NCI-H1105 (cell line): Measurements from ENCODE around the gene NELFB.
A peak's percentile ranks its signal among the peaks of the same experiment; 100 is the strongest.

Experiments
- DNase-seq: peaks from one replicate; lab custom pipeline; 2025; lab: John Stamatoyannopoulos, UW

The NELFB gene

GRCh38 chr9:137254624-137255447 lies at the start of gene NELFB:
Gene NELFB (plus strand): TSS chr9:137255327.
- DNase-seq, result peak; percentile 76

DNA sequence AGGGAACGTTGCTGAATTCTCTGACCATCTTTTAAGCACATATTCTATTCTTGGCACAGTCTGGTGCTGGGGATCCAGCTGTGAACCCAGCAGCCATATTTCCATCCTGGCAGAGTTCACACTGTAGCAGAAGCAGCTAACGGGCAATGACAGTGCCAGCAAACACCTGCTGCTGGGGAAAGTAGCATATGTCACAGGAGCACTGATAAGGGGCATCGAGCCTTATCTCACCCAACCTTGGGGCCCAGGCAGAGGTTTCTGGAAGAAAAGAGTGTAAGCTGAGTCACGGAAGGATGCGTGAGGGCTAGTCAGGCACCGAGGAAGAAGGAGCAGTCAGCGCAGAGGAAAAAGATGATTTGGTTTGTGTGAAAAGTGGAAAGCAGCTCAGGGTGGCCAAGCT lies 48.5 kb upstream of the NELFB start:
- DNase-seq, result no peak

GRCh38 chr9:137211532-137211931 lies 43.6 kb upstream of the NELFB start:
- DNase-seq, result no peak

GRCh38 chr9:137212520-137212919 lies 42.6 kb upstream of the NELFB start:
- no peak for DNase-seq

DNA sequence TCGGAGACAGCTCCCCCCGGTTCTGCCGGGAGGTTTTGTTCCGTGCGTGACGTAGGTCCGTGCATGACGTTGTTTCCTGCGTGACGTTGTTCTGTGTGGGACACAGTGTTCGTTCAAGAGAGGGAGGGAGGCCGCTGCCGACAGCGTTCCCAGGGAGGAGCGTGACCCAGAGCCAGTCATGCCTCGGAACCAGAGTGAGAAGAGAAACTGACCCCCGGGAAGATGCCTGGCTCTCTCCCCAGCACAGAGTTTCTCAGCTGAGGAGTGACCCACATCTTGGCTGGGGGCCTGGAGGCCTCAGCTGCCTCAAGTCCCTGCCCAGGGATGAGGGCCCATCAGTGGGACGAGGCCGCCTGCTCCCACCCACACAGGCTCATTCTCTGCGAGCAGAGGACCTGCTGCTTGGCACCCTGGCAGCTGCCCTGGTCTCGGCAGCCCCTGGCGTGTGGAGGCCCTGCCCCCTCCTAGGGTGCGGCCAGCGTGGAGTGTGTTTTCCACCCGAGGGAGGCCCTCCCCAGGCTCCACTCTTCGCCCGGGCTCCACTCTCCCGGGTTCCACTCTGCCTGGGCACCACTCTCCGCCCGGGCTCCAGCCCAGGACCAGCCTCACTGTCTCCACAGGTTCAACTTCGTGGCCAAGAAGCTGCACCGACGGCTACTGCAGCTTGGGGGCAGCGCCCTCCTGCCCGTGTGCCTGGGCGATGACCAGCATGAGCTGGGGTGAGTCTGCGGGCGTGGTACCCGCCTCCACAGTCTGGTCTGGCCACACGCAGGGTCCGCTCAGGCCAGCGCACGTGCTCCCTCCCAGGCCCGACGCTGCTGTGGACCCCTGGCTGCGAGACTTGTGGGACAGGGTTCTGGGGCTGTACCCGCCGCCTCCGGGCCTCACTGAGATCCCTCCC lies 41.7 kb upstream of the NELFB start:
- DNase-seq, result peak; percentile 17

DNA sequence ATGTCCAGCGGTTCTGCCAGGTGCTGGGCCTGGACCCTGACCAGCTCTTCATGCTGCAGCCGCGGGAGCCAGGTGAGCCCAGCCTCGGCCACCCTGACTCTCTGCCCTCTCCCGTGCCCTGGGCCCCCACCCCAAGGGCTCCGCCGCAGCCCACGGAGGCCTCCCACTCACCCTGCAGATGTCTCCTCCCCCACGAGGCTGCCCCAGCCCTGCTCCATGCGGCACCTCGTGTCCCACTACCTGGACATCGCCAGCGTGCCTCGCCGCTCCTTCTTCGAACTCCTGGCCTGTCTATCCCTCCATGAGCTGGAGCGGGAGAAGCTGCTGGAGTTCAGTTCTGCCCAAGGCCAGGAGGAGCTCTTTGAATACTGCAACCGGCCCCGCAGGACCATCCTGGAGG lies 40.5 kb upstream of the NELFB start:
- DNase-seq, result no peak

GRCh38 chr9:137215196-137215986 lies 39.7 kb upstream of the NELFB start:
- DNase-seq, result no peak

- DNase-seq, result no peak
These were observed 38.8 kb upstream of the NELFB start for GRCh38 chr9:137216188-137216965.

DNA sequence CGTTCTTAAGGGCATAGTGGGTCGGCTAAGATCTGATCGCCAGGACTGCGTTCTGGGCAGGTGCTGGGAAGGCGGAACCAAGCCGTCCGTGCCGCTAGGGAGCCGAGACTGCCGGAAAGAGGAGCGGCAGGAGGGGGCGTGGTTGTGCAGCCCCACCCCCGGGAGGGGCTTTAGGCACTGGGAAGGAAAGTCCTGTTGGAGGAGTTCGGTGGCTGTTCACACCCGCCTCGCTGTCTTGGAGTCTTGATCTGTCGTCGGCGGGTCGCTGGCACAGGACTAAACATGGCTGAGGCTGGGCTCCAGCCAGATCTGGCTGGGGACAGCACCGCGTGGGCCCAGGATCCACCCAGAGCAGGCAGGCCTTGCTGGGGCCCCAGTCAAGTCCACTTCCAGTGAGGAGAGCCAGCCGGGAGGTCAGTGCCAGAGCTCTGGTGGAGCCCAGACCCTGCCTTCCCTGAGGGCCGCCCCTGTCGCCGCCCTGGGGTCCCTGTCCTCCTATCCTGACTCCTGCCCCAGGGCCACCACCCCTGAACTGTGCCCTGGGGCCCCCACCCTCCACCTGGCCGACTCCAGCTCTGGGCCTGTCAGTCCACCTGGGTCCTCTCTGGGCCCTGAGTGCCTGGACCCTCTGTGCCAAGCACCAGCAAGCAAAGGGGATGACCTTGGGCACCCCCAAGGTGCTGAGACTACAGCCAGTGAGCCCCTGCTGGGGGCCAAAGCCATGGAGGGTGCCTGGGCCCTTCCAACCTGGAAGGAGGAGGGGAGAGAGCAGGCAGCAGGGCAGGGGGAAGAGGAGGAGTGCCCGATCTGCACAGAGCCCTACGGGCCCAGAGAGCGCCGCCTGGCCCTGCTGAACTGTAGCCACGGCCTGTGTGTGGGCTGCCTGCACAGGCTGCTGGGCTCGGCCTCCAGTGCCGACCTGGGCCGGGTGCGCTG lies 37.6 kb upstream of the NELFB start:
- peak; percentile 65 for DNase-seq

GRCh38 chr9:137218212-137218753 lies 36.8 kb upstream of the NELFB start:
- no peak for DNase-seq

GRCh38 chr9:137218754-137219271 lies 36.3 kb upstream of the NELFB start:
- DNase-seq, result no peak

DNA sequence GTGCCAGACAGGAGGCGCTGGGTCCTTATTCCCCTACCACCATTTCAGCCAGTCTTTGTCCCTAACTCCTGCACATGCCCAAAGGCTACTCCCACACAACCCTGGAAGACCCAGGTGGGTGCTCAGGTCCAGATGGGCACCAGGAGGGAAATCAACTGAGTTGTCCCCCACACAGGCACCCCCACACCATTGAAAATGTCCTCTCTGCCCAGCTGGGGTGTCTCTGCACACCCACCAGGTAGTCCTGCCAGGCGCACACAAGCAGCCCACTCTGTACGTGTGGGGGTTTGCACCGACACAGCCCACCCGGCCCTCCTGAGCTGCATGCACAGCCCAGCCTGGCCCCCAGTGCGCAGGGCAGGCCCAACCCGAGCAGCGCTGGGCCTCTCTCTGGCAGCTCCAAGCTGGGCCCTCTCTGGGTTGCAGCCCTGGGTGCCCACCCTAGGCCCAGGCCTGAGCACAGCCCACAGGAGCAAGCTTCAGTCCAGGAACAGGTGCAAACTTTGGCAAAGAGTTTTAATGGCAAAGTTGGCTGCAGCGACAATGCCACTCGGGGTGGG lies 35.3 kb upstream of the NELFB start:
- no peak for DNase-seq

- DNase-seq, result no peak
These were observed 34.6 kb upstream of the NELFB start for GRCh38 chr9:137220317-137221094.

GRCh38 chr9:137221095-137221505 lies 34.0 kb upstream of the NELFB start:
- DNase-seq, result no peak

DNA sequence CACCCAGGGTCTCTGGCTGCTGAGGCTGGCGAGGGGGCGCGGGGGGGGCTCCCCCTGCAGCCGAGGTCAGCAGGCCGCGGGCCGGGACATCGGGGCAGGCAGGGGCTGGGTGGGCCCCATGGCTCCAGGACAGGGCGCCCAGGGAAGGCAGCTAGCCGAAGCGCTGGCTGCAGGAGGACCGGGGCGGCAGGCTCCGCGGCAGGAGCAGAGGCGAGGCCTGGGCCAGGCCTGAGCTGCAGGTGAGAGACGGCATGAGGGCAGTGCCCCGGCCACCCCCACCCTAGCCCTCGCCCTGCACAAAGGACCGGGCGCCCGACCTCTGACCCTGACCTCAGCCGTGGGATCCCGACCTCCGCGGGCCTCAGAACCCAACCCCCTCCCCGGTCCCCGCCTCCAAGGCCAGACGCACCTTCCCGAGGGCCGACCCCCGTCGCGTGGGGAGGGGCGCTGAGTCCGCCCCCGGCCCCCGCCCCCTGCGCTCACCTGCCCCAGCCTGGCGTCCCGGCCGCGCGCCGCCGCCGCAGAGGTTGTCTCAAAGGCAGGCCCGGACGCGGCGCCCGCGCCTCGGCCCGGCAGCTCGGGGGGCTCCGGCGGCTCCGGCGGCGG lies 33.5 kb upstream of the NELFB start:
- DNase-seq, result no peak

GRCh38 chr9:137222190-137223077 lies 32.7 kb upstream of the NELFB start, which contains the start of gene RNF208:
Gene RNF208 (minus strand): TSS chr9:137222240. CDS start chr9:137221212, 1,028 bp downstream.
- peak; percentile 18 for DNase-seq
